ENCODE measurements around the gene TSPAN18. TPM values are rescaled to one million over a fixed set of nuclear protein-coding genes. Genes with fewer than 3 reads are reported as not detected.

Gene TSPAN18
- total and polyA plus RNA-seq, 10 of the 15 experiments (the other 5 are each of a cell fraction or from before 2014, with no cell fraction given), result 0.02 to 0.77 (median 0.13) TPM; not detected in 1

- DNase-seq (ENCODE audit: low read depth, low spot score) (no peak), ATAC-seq (peak; percentile 10), FAIRE-seq (peak; percentile 62)
- no peaks in the 10 kb centered on the region for H3K9me3 ChIP-seq (replicated peaks; ENCODE audit: control insufficient read depth, insufficient read depth, low read length)
- ChIA-PET RAD21 (ENCODE audit: unreplicated experiment) (interaction anchor here (0.6 to 1.5 kb wide), 4 partner anchors 51 to 186 kb away, joined by 3 to 5 read pairs (median 4); no protein-coding TSS in a partner anchor), SMC1A (ENCODE audit: uncharacterized antibody, unreplicated experiment) (interaction anchor here (1.0 to 1.1 kb wide), 2 partner anchors 50 to 186 kb away, joined by 3 to 4 read pairs; no protein-coding TSS in a partner anchor), POLR2A (interaction anchor here (1.3 kb wide), 1 partner anchor 102 kb away, joined by 3 read pairs; no protein-coding TSS in a partner anchor), CTCF (interaction anchor here (0.9 to 1.4 kb wide), 9 partner anchors 17 to 186 kb away, joined by 3 to 7 read pairs (median 5); no protein-coding TSS in a partner anchor)
- H3K4me3 ChIP-seq, result peak overlapping the region; percentile 67; the same call in 1 of the 2 replicates
- H3K4me1 ChIP-seq (ENCODE audit: control insufficient read depth, insufficient read depth, low read length), result peaks cover 11% of the 10 kb centered on the region
- 46% methylated on average over 10 of the region's 10 CpGs for WGBS (ENCODE audit: insufficient coverage, insufficient replicate concordance, low lambda C conversion rate, missing lambda C conversion rate)
- H2AFZ ChIP-seq (ENCODE audit: control insufficient read depth, low read depth, low read length), result peak overlapping the region; percentile 86
- intact Hi-C loops (cut with micrococcal nuclease; ENCODE audit: unreplicated experiment), result loop anchor here (5.0 kb wide), 4 partner anchors 51 to 169 kb away; no protein-coding TSS in a partner anchor
- peak overlapping the region; percentile 100 for H3K4me2 ChIP-seq (ENCODE audit: control insufficient read depth, insufficient read depth)
- H3K9ac ChIP-seq (ENCODE audit: control insufficient read depth, insufficient read depth, low read length), result no peak overlapping the region
- in situ Hi-C loops (cut with MboI), result loop anchor here (5.0 to 10.0 kb wide), 2 partner anchors 166 to 189 kb away; no protein-coding TSS in a partner anchor
- H3K27me3 ChIP-seq (replicated peaks in 1 of 2; ENCODE audit: control insufficient read depth in 2 of 2, insufficient read depth in 2 of 2, low read length in 1 of 2), result peaks cover 0 to 3% of the 10 kb centered on the region in 2 experiments; a peak in 3 of 4 replicates
- no TSS peak for BruUV-seq (replicated peaks)
- no peak for TF ChIP-seq YY1 (IDR thresholded peaks at IDR 0.05; ENCODE audit: low read depth, low read length)
- no peak for TF ChIP-seq CHD2 (IDR thresholded peaks at IDR 0.05; ENCODE audit: borderline replicate concordance, low read depth, low read length)
- 0 out of 2 replicates have a peak, but pooled peaks have one; percentile 18 for TF ChIP-seq PAX5 (IDR thresholded peaks at IDR 0.05; ENCODE audit: borderline replicate concordance, low read depth, low read length)
- TF ChIP-seq, protein P1, sequence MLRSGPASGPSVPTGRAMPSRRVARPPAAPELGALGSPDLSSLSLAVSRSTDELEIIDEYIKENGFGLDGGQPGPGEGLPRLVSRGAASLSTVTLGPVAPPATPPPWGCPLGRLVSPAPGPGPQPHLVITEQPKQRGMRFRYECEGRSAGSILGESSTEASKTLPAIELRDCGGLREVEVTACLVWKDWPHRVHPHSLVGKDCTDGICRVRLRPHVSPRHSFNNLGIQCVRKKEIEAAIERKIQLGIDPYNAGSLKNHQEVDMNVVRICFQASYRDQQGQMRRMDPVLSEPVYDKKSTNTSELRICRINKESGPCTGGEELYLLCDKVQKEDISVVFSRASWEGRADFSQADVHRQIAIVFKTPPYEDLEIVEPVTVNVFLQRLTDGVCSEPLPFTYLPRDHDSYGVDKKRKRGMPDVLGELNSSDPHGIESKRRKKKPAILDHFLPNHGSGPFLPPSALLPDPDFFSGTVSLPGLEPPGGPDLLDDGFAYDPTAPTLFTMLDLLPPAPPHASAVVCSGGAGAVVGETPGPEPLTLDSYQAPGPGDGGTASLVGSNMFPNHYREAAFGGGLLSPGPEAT (IDR thresholded peaks at IDR 0.05; ENCODE audit: low read depth), result no peak
- TF ChIP-seq, protein P2, sequence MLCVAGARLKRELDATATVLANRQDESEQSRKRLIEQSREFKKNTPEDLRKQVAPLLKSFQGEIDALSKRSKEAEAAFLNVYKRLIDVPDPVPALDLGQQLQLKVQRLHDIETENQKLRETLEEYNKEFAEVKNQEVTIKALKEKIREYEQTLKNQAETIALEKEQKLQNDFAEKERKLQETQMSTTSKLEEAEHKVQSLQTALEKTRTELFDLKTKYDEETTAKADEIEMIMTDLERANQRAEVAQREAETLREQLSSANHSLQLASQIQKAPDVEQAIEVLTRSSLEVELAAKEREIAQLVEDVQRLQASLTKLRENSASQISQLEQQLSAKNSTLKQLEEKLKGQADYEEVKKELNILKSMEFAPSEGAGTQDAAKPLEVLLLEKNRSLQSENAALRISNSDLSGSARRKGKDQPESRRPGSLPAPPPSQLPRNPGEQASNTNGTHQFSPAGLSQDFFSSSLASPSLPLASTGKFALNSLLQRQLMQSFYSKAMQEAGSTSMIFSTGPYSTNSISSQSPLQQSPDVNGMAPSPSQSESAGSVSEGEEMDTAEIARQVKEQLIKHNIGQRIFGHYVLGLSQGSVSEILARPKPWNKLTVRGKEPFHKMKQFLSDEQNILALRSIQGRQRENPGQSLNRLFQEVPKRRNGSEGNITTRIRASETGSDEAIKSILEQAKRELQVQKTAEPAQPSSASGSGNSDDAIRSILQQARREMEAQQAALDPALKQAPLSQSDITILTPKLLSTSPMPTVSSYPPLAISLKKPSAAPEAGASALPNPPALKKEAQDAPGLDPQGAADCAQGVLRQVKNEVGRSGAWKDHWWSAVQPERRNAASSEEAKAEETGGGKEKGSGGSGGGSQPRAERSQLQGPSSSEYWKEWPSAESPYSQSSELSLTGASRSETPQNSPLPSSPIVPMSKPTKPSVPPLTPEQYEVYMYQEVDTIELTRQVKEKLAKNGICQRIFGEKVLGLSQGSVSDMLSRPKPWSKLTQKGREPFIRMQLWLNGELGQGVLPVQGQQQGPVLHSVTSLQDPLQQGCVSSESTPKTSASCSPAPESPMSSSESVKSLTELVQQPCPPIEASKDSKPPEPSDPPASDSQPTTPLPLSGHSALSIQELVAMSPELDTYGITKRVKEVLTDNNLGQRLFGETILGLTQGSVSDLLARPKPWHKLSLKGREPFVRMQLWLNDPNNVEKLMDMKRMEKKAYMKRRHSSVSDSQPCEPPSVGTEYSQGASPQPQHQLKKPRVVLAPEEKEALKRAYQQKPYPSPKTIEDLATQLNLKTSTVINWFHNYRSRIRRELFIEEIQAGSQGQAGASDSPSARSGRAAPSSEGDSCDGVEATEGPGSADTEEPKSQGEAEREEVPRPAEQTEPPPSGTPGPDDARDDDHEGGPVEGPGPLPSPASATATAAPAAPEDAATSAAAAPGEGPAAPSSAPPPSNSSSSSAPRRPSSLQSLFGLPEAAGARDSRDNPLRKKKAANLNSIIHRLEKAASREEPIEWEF (IDR thresholded peaks at IDR 0.05; ENCODE audit: insufficient replicate concordance, low read depth, low read length), result no peak
- no peak for TF ChIP-seq ZBED1 (IDR thresholded peaks at IDR 0.05; ENCODE audit: borderline replicate concordance)
- H4K20me1 ChIP-seq (ENCODE audit: control insufficient read depth, insufficient read depth), result no peaks in the 10 kb centered on the region
- H3K36me3 ChIP-seq (ENCODE audit: control insufficient read depth in 2 of 2, insufficient read depth in 2 of 2, low read length in 1 of 2), result no peaks in the 10 kb centered on the region
- H3K79me2 ChIP-seq (ENCODE audit: control insufficient read depth, insufficient read depth, low read length), result no peaks in the 10 kb centered on the region
- H3K27ac ChIP-seq (ENCODE audit: control insufficient read depth, insufficient read depth), result no peak overlapping the region
Observed at GRCh38 chr11:44725757-44726282, 942 bp upstream of the TSPAN18 start.
